Pons (tissue), 1 donor: Measurements from ENCODE around the gene OR2F1.

Experiments
- DNase-seq: peaks from one replicate; pipeline ENCODE4 v3.0.0-alpha.2; 2016; ENCODE audit warnings: low spot score

The OR2F1 gene, protein sequence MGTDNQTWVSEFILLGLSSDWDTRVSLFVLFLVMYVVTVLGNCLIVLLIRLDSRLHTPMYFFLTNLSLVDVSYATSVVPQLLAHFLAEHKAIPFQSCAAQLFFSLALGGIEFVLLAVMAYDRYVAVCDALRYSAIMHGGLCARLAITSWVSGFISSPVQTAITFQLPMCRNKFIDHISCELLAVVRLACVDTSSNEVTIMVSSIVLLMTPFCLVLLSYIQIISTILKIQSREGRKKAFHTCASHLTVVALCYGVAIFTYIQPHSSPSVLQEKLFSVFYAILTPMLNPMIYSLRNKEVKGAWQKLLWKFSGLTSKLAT

DNA sequence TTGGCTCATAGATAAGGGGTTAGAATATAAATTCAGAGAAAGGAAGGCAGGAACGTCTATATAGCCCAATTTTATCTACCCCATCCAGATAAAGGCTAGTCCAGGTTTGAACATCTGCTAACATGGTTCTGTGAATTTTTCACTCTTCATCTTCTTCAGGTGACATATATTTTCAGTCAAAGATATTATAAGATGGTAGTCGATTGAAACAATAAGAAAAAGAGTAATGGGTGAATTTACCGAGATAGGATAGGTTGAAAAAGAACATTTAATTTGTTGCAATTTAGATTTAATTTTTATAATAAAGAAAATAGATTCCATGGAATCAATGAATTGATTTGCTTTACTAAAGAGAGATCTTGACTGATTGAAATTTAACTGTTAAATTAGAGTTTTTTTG is at the start of gene OR2F1:
TSS of gene OR2F1 (plus strand) at position 301 of the 400 bp plus-strand sequence. CDS start 5,127 bp downstream, outside the sequence.
- no peak for DNase-seq

DNA sequence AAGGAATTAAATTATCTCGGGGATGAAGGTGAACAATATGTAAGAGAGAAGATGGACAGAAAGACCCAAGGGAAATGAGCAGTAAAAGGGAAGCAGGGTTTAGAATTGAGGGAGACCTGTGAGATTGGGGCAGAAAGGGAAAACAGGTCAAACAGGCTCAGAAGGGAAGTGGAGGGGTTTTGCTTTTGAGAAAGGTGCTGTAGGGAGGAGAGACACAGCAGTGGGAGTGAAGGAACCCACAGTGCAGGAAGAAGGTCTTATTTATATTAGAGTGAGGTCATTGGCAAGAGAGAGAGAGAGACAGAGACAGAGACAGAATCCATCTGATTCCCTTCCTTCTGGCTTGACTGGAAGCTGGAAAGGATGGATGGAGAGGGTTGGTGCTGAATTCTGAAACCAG is 49.1 kb upstream of the OR2F1 start:
- no peak for DNase-seq

DNA sequence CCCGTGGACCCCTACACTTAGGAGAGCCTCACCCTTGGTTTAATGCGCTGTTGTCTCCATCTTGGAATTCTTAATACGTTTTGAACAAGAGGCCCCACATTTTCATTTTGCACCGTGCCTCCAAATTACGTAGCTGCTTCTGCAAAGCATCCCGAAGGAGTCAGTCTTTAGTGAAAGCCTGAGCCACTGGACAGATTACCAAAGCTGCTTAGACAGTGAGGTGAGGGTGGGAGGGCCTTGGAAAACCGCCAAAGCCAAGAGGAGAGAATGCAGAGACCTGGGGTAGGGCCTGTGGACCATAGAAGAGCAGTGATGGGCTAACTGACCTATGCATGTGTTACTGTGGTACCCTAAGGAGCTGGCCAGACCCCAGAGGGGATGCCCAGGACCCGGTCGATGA is 48.5 kb upstream of the OR2F1 start:
- no peak for DNase-seq

DNA sequence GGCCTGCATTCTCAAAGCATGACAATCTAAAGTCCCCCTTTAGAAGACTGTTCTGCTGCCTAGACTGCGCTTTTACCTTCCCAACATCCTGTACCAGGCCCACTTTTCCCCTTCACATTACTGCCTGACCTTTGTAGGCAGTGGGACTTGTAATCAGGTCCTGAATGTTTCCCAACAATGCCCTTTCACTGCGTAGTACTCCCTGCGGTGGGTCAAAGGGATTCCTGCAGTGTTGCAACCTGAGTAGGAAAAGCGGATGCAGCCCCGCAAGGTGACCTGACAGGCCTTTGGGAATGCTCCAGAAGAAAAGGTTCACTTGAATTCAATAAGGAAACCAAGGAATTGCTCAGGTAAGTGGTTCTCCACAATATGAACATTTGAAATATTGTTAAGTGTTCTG is 47.7 kb upstream of the OR2F1 start:
- DNase-seq = no peak

DNA sequence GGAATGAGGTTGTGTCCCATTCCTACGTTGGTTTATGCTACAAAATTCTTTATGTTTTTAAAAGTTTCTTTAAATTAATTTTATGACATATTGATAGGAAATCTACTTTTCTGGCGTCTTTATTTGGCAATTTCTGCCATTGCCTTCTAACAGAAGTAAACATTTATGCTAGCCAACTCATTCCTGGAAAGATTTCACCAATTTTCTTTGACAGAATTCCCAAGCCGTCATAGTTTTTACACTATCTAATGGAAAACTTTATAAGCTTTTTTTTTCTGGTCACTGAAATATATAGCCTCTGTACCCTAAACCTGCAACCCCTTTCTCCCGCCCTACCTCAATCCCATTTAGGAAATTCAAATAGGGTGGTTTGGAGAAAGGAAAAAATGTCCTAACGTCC is 46.5 kb upstream of the OR2F1 start:
- DNase-seq = no peak

DNA sequence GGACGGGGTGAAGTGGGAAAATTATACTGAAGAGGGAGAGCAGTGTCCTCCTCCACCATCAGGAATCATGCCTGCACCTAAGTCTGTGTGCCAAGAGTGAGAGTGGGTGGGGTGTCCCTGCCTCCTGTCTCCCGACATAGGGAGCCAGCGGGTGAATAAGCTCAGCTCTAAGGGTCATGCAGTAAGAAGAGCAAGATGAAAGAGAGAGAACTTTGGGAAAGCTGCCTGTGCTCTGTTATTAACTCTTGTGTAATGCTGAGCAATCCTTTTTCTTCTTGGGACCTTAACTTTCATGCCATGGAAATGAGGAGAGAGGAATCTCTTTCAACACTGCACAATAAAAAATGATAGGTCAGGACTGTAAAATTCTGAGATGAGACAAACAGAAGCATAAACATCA is 44.8 kb upstream of the OR2F1 start:
- DNase-seq = no peak

DNA sequence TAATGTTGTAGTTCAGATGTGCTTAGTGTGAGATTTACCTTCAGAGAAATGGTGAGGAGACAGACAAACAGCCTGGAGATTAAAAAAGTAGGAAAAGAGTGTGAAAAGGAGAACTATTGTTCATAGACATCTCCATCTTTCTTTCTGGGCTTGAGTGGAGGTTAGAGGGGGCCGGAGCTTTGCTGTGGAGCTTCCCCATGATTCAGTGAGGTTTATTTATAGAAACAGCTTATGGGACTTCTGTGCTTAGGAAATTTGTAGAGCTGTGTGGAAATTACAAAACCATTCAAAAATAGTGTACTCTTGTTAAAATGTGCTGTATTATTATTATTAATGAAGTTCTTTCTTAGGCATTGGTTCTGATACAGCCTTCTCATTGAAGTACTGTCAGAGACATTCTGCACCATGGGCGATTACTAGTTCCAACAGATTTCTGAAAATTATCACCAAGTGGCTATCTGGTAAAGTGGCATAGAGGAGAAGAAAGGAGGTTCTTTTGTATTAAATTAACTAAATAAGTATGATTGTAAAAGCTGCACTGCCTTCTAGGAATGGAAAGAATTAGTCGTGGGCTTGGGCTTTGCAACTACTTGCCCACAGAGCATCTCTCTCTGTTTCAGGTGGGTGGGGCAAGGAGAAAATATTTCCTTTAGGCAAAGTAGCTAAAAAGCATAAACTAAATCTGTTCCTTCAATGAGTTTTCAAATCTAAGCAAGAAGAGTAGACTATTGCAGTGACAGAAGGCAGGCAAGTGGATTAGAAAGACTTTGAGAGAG is 44.0 kb upstream of the OR2F1 start:
- no peak for DNase-seq

DNA sequence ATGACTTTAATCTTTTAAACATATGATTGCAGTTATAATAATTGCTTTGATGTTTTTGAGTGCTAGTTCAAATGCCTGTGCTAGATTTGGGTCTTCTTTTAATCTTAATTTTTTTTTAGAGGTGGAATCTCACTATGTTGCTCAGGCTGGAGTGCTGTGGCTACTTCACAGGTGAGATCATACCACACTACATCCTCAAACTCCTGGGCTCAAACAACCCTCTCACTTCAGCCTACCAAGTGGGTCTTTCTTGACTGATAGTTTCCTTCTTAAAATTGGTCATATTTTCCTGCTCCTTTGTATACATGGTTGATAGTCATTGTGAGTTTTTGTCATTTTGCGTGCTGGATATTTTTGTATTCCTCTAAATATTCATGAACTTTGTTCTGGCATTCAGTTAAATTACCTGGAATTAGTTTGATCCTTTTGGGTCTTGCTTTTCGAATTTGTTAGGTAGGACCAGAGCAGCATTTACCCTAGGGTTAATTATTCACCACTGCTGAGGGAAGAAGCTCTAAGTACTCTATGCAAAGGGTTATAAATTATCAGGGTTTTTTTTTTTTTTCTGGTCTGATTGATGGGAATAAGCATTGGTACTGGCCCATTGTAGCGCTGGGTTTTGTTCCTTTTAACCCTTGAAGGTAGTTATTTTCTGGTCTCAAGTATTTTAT is 40.6 kb upstream of the OR2F1 start:
- no peak for DNase-seq

DNA sequence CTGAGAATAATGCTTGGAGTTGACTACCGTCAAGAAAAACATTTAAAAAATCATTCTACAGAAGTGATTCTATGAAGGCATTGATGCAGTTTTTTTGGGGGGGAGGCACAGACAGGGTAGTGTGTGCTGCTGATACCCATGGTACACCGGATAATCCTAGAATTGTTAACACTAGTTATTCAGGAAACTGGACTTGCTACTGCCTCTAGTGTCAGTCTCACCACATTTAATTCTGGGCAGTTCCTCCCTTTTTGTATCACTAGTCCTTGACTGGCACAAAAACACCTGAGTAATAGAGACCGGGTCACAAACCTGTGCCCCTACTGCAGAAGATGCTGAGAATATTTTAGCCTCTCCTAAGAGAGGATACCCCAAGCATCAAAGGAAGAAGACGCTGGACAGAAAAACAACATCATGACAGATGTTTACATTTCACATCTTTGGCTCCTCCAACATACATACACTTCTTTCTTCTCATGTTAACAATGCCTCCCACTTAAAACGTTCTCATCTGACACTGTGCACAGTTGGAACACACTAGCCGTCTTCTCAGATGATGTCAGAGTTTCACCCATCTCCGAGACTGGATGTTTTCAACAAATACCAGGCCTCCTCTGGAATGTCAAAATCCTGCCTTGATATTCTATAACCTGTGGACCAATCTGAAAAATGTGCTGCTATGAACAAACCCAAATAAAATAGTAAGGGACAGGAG is 39.5 kb upstream of the OR2F1 start:
- DNase-seq = no peak

DNA sequence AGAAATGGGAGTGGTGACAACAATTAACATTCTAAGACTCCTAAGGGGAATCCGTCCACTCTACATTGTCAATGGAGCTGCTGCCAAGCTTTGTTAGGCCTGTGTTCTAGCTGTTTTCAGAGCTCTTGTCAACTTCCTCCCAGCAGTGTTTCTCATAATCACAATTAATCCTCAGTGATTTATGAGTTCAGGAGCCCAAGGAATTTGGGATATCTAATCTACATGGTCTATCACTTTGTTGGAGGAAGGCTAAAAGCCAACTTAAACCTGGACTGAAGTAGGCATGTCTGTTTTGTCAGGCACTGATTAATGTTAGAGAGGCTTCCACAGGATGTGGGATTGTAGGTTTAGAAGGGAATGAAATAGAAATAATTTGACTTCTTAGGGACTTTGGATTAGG is 29.8 kb upstream of the OR2F1 start:
- DNase-seq = no peak

DNA sequence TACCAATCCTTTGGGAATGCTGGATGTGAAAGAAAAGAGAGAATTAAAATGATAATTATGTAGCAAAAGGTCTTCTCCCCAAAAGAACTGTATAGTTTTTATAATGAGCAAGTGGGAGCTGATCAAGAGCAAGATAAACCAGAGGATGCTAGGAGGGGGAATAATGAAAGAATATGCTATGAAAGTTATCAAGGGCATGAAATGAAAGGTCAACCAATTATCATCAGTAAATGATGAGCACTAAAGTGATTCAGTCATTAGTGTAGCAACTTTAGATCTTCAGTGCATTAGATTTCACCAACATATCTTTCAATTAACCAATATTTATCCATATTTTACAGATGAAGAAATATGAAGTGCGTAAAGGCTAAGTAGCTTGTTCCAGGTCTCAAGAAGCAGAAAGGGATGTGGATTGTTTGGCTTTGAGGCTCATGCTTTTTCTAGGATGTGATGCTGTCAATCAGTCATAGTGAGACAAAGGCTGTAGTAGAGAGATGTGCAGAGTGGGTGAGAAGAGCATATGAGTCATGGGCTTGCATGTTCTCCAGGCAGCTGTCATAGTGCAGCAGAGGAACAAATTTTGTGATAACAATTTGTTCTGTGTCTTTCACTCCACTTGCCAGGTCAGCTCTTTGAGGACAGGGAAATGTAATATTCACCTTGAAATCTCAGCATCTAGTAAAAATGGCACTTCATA is 25.3 kb upstream of the OR2F1 start:
- DNase-seq = no peak

DNA sequence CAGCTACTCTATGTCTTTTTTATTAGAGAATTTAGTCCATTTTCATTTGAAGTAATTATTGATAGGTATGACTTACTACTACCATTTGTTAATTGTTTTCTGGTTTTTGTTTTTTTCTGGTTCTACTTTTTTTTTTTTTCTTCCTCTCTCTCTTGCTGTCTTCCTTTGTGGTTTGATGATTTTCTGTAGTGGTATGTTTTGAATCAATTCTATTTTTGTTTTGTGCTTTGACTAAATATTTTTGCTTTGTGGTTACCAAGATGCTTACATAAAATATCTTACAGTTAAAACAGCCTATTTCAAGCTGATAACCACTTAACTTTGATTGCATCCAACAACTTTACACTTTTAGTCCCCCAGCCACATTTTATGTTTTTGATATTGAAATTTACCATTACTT is 22.9 kb upstream of the OR2F1 start:
- DNase-seq = no peak

DNA sequence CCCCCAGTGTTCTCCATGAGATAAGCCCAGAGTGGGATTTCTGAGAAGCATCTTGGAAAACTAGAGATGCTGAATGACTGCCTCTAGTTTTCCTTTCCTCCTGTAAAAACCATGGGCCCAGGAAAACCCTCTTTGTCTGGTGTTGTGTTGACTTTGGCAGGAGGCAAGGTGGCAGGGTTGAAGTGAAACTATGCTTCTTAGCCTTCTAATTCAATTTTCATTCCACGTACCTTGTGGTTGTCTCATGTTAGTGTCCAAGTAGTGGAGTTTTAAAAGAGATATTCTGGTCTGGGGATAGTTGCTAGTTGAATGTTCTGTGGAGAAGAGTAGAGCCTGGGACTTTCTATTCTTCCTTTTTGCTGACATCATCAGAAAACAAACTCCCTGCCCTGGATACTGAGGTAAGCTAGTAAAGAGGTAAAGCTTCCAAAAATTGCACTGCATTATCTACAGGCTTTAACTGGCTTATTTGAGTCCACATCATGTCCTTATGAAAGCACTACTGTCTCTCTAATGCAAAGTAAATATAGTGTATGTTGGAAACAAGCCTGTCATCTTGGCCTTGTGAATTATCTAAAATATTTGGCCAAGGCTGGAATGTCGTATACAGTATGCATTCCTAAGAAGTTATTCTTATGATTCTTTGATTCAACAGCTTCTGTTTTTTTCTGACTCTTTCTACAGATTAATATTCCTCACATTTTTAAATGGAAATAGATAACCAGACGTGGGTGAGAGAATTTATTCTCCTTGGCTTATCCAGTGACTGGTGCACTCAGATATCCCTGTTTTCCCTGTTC is 19.9 kb upstream of the OR2F1 start, which contains the start of gene OR2F2:
TSS of gene OR2F2 (plus strand) at position 708 of the 800 bp plus-strand sequence. CDS start at position 708, 0 bp downstream.
- no peak for DNase-seq

DNA sequence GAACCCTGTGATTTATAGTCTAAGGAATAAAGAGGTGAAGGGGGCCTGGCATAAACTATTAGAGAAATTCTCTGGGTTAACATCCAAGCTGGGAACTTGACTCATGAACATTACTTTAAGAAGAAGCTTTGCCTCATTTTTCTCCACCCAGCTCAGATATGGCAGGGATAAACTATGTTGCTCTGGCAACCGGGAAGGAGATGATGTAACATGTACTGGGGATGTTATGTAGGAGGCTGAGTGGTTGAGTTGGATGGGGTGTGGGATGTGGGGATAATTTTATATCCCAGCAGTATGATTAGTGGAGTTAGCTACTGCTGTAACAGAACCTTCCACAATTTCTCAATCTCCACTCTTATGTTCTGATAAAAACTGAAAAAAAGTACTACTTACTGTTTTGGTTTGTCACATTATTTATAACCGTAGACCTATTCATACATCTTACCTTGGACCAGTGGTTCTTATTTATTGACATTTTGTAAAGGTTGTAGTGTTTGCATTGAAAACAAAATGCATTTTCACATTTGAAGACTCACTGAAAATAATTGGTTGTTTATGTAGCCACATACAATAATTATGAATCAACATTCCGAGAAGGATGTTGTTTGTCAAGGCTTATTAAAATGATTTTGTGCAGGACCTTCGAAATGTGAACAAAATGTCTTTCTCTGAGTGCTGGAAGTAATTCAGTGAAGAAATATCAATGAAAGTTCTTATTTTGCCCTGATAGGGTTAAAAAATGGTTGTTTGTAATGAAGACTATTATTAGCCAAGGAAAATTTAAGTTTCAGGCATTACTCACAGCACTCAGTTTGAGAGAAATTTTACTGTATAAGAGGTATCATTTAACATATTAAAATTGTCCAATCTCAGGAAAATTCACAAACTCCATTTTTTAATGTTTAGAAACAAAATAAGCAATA is 18.3 kb upstream of the OR2F1 start:
- no peak for DNase-seq

DNA sequence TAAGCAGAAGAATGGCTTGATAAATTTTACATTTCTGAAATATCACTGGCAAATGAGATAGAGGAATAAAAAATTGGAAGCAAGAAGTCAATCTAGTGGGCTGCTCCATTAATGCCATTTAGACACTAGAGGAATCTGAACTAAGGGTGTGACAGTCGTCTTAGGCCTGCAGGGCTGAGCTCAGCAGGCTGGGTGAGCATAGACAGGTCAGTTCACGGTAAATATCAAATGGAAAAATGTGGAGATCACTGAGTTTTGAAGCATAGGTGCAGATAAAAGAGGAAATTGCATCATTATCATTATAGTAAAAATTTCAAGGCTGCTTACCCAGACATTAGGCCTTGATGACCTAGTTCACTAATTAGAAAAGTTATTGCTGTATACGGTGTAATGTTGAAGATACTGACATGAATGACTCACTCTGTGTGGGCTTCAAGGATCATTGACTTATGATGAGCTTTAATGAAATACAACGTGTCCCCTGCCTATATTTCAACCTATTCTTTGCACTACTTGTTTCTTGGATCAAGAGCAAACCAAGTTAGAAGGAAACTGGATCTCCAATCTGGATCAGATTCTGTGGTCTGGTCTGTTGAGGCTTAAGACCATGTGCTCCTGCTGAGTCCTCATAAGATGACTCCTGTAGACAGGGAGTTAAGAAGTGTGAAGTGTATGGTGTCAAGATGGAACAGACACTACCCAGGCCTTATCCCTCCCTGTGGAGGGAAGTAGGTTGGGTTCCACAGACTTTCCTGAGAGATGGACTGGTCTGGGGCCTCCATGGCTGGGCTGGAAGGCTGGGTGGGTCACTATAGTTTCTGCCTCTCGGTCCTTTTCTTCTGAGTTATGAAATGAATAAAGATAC is 16.0 kb upstream of the OR2F1 start:
- DNase-seq = no peak

DNA sequence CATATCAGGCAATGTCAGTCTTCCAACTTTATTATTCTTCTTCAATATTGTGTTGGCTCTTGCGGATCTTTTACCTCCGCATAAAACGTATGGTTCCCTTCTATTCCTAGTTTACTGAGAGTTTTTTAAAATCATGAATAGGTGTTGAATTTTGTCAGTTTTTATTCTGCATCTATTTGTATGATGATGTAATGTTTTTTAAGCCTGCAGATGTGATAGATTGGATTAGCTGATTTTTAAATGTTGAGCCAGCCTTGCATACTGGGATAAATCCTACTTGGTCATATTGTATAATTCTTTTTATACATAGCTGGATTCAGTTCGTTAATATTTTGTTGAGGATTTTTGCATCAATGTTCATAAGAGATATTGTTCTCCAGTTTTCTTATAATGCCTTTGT is 9.2 kb upstream of the OR2F1 start:
- DNase-seq = no peak

DNA sequence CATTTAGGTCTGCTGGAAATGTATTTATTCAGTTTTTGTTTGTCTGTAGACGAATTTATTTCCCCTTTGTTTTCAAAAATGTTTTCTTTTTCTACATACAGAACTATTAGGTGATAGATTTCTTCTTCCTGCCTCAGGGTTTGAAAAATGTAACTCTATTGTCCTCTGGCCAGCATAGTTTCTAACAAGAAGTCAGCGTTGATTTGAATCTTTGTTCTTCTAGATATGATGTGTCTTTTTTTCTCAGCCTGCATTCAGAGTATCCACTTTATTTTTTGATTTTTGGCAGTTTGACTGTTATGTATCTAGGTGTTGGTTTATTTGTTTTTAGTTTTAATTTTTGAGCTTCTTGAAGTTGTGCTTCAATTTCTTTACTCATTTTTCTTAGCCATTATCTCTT is 7.5 kb upstream of the OR2F1 start:
- DNase-seq = no peak

DNA sequence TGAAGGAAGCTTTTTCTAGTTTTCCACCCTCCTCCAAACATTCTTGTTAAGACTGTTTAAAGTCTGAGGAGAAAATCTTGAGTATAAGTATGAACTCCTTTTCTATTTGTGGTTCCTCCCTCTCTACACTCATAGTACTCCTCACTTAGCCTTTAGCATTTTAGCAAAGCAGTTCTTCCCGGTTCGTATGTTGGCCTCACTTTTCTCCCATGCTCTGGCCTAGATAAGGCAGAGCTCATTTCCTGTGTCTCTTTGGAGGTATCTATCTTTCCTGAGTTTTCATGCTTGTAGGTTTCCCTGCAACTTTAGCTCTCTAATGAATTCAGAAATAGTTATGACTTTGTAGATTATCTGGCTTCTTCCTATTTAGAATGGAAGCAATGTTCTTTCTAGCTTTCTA is 5.9 kb upstream of the OR2F1 start:
- no peak for DNase-seq

DNA sequence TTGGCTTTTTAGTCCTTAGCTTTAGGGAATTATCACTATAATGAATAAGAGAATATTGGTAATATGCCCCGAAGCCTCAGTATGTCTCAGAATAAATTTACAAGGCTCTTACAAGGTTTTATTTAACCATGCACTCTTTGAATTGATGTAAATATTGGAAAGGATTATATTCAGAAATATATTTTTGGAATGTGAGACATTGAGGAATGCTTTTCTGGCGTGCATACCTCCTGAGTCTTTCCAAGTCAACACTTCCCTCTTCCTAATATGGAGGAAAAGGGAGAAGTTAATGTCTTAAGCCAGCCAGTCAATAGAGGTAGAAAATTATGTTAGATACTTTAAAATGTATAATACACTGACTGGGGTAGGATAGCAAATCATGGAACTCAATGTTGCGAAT is 1.2 kb upstream of the OR2F1 start:
- no peak for DNase-seq
